ENCODE data around the gene TTC13.
A peak's percentile ranks its signal among the peaks of the same experiment; 100 is the strongest.
"Not testable (repeated sequence)": the region's sequence is repeated elsewhere in the genome, so short reads cannot be mapped to it uniquely, and the experiment has no call there.

Gene TTC13

GRCh38 chr1:230986976-230987375 is 8.3 kb upstream of the TTC13 start:
- no peak for DNase-seq

- DNase-seq: no peak
These were observed 7.0 kb upstream of the TTC13 start for GRCh38 chr1:230985711-230986110.

- DNase-seq: not testable (repeated sequence)
These were observed 6.2 kb upstream of the TTC13 start for GRCh38 chr1:230984622-230985515.

GRCh38 chr1:230983811-230984210 is 5.2 kb upstream of the TTC13 start:
- DNase-seq: no peak

GRCh38 chr1:230982696-230983095 is 4.0 kb upstream of the TTC13 start:
- no peak for DNase-seq

- DNase-seq: no peak
These were observed 1.3 kb upstream of the TTC13 start for GRCh38 chr1:230979952-230980351.

GRCh38 chr1:230979389-230979716 is 692 bp upstream of the TTC13 start:
- DNase-seq: no peak

- peak; percentile 20 for DNase-seq
These were observed 735 bp downstream of the TTC13 start for GRCh38 chr1:230977761-230978490.

- DNase-seq: no peak
These were observed 1.6 kb downstream of the TTC13 start for GRCh38 chr1:230976825-230977747.

GRCh38 chr1:230976360-230976759 is 2.3 kb downstream of the TTC13 start:
- DNase-seq: no peak

- DNase-seq: no peak
These were observed 3.0 kb downstream of the TTC13 start for GRCh38 chr1:230975636-230976035.

GRCh38 chr1:230972855-230973271 is 5.8 kb downstream of the TTC13 start:
- DNase-seq: no peak

- DNase-seq: no peak
These were observed 6.9 kb downstream of the TTC13 start for GRCh38 chr1:230971771-230972170.

GRCh38 chr1:230970432-230970831 is 8.2 kb downstream of the TTC13 start:
- no peak for DNase-seq

GRCh38 chr1:230966358-230966873 is 12.2 kb downstream of the TTC13 start:
- DNase-seq: no peak

- no peak for DNase-seq
These were observed 13.1 kb downstream of the TTC13 start for GRCh38 chr1:230965535-230965934.

GRCh38 chr1:230964896-230965295 is 13.8 kb downstream of the TTC13 start:
- no peak for DNase-seq

GRCh38 chr1:230958370-230958769 is 20.3 kb downstream of the TTC13 start:
- no peak for DNase-seq

GRCh38 chr1:230957580-230957989 is 21.1 kb downstream of the TTC13 start:
- no peak for DNase-seq

- DNase-seq: no peak
These were observed 28.3 kb downstream of the TTC13 start for GRCh38 chr1:230950404-230950803.

GRCh38 chr1:230948903-230949302 is 29.8 kb downstream of the TTC13 start:
- no peak for DNase-seq

GRCh38 chr1:230948301-230948700 is 30.4 kb downstream of the TTC13 start:
- no peak for DNase-seq

GRCh38 chr1:230943048-230943593 is 35.5 kb downstream of the TTC13 start:
- no peak for DNase-seq
